ENCODE results near the gene MCF2L2.

DNA sequence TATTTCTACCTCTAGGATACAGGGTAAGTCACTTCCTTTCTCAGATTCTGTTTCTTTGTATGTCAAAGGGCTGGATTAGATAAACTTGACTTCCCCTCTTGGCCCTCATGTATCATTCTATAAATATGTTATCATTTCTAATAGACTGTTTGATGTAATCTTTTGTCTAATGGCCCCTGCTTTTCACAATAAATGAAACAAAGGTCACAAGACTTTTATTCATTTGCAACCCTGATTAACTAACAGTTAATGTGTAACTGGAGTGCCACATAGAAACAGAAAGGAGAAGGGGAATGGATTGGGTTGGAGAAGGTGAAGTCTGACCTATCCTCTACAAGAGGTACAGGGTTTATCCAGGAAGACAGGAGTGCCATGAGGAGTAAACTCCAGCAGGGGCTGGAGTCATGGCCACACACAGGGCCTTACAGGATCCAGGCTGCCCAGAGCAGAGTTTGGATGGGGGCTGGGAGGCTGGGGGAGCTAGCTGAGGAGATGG is 183.4 kb downstream of the MCF2L2 start:
- TF ChIP-seq, protein P1, sequence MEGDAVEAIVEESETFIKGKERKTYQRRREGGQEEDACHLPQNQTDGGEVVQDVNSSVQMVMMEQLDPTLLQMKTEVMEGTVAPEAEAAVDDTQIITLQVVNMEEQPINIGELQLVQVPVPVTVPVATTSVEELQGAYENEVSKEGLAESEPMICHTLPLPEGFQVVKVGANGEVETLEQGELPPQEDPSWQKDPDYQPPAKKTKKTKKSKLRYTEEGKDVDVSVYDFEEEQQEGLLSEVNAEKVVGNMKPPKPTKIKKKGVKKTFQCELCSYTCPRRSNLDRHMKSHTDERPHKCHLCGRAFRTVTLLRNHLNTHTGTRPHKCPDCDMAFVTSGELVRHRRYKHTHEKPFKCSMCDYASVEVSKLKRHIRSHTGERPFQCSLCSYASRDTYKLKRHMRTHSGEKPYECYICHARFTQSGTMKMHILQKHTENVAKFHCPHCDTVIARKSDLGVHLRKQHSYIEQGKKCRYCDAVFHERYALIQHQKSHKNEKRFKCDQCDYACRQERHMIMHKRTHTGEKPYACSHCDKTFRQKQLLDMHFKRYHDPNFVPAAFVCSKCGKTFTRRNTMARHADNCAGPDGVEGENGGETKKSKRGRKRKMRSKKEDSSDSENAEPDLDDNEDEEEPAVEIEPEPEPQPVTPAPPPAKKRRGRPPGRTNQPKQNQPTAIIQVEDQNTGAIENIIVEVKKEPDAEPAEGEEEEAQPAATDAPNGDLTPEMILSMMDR (IDR thresholded peaks at IDR 0.05), result no peak
- no peak for TF ChIP-seq EZH2 (IDR thresholded peaks at IDR 0.05; ENCODE audit: borderline replicate concordance, insufficient read depth, low read depth, low read length, poor library complexity, severe bottlenecking)

Measured in B cell (primary cell).